ENCODE data around the gene SAMD9.
A peak's percentile ranks its signal among the peaks of the same experiment; 100 is the strongest.

The SAMD9 gene

DNA sequence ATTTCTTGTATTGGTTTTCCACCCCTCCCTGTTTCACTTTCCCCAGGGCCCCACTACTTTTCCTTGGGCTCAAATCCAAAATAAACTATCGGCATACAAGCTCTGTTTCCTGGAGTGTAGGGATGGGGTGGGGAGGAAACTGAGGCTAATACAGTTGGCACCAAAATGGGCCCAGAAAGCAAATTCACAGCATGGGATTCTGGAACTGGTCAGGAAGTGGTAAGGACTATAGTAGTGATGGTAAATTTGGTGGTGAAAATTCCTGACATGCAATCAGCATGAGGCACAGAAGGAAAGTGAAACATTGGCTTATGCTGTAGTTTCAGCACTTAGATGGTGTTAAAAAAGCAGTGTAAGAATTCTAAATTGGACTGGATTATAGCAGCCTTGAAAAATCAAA lies 39.1 kb upstream of the SAMD9 start:
- H3K4me3 ChIP-seq (ENCODE audit: control insufficient read depth, low read depth, low read length), result no peak overlapping the region
- TF ChIP-seq, protein P1, sequence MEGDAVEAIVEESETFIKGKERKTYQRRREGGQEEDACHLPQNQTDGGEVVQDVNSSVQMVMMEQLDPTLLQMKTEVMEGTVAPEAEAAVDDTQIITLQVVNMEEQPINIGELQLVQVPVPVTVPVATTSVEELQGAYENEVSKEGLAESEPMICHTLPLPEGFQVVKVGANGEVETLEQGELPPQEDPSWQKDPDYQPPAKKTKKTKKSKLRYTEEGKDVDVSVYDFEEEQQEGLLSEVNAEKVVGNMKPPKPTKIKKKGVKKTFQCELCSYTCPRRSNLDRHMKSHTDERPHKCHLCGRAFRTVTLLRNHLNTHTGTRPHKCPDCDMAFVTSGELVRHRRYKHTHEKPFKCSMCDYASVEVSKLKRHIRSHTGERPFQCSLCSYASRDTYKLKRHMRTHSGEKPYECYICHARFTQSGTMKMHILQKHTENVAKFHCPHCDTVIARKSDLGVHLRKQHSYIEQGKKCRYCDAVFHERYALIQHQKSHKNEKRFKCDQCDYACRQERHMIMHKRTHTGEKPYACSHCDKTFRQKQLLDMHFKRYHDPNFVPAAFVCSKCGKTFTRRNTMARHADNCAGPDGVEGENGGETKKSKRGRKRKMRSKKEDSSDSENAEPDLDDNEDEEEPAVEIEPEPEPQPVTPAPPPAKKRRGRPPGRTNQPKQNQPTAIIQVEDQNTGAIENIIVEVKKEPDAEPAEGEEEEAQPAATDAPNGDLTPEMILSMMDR (conservative IDR thresholded peaks at IDR 0.05; ENCODE audit: control insufficient read depth, insufficient read depth, low read depth, low read length), result no peak
- DNase-seq (ENCODE audit: low read depth), result no peak

DNA sequence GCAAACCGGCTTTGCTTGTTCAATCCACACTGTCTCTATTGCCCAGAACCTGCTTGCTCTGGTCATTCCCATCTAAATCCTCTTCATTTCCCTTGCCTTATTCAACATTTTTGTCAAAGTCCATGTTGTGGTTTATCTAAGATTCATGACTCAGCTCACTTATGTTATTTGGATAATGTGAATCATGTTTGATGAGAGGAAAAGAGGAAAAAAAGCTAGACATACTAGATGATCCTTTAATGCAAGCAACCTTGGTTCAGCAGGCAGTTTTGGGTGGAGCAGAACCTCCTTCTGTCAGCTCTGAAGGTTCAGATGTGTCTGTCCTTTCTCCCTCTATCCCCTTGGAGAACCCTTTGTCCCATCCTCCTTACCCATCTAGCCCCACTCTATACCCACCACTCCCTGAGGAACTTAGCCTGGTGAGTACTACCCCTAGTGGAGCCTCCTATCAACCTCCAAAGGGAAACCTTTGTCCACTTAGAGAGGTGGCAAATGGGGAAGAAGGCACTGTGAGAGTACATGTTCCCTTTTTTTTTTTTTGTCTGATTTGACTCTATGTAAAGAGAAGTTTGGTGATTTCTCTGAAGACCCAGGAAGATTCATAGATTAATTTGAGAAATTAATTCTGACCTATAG lies 32.5 kb upstream of the SAMD9 start:
- peak; percentile 52 for DNase-seq (ENCODE audit: low read depth)
- TF ChIP-seq, protein P1 (conservative IDR thresholded peaks at IDR 0.05; ENCODE audit: control insufficient read depth, insufficient read depth, low read depth, low read length), result no peak
- H3K4me3 ChIP-seq (ENCODE audit: control insufficient read depth, low read depth, low read length), result no peak overlapping the region

DNA sequence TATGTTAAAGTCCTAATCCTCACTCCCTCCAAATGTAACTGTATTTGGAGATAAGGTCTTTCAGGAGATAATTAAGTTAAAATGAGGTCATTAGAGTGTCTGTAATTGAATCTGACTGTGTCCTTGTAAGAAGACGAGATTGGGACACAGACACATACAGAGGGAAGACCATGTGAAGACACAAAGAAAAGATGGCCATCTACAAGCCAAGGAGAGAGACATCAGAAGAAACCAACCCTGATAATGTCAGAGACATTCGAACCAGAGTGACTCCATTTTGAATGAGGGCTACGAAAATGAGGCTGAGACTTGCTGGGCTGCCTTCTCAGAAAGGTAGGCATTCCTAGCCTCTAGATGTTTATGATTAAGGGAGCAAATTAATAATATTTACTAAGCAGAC lies 30.9 kb upstream of the SAMD9 start:
- TF ChIP-seq, protein P1 (conservative IDR thresholded peaks at IDR 0.05; ENCODE audit: control insufficient read depth, insufficient read depth, low read depth, low read length), result no peak
- H3K4me3 ChIP-seq (ENCODE audit: control insufficient read depth, low read depth, low read length), result no peak overlapping the region

DNA sequence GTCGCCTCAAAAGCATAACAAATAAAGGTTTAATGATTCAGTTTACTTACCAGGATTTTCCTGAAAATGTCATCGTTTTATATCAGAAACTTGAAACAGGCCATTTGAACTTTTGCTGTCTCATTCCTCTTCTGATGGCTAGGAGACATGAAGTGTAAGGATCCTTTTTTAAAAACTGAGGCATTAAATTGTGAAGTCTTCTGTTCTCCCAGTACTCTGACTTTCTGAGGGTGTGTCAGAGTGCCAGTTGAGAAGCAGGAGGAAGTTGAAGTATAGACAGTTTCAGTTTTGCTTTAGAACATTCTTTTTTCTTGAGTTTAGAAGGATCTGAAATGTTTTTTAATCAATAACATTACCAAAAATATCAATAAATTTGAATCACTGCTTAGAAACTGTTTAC lies 30.4 kb upstream of the SAMD9 start, which contains the start of gene SAMD9L:
SAMD9L (minus strand) TSS at position 242 of the 400 bp plus-strand sequence. CDS start 12,414 bp downstream, outside the sequence.
- peak within 1 kb of the TSS; percentile 47 for H3K4me3 ChIP-seq (ENCODE audit: control insufficient read depth, low read depth, low read length)
- DNase-seq (ENCODE audit: low read depth), result peak; percentile 30
- TF ChIP-seq, protein P1 (conservative IDR thresholded peaks at IDR 0.05; ENCODE audit: control insufficient read depth, insufficient read depth, low read depth, low read length), result no peak

More for the DNA sequence above, 30.9 kb upstream of the SAMD9 start:
- DNase-seq (ENCODE audit: low read depth), result no peak

DNA sequence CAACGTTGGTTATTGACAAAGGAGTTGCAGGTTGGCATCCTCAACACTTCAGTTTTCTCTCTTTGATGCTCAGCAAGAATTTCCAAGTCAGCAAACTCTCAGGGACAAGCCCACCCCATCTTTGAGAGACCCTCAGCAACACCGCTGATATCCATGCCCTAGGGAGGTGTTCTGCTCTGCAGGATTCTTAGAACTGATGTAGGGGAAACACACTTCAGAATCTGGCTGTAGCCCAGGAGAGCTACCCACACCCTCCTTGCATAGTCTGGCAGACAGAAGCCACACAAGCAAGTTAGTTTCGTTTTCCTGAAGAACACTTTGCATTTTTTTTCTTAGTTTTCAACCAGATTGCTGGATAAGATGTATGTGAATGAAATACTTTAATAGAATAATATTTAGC lies 29.6 kb upstream of the SAMD9 start:
- TF ChIP-seq, protein P1 (conservative IDR thresholded peaks at IDR 0.05; ENCODE audit: control insufficient read depth, insufficient read depth, low read depth, low read length), result no peak
- H3K4me3 ChIP-seq (ENCODE audit: control insufficient read depth, low read depth, low read length), result peak overlapping the region; percentile 47
- DNase-seq (ENCODE audit: low read depth), result peak; percentile 61

DNA sequence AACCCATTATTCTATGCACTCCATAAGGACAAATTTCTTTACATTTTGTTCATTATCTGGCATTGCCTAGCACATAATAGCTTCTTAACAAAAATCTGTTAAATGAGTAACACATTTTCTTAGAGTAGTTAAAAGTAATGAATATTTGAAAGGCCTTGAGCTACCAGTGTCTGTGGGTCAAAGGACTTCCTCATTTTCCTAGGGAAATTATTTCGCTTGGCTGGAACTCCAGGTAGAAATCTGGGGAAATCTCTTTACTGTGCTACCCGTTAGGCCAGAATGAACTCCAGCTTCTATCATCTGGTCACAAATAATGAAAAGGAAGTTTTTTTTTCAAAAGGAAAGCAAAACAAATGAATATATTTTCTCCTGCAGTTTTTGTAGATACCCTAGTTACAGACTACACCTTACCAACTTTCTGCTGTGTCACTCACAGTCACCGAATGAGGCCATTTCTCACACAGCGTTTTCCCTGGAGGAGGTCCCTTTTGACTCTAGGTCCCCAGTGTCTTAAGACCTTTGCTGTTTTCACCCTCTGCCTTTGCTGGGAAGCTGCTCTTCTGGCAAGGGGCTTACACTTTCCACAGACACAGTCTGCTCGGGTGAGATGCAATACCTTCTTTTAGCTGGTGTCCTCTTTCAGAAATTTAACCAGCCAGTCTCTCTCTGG lies 28.8 kb upstream of the SAMD9 start:
- DNase-seq (ENCODE audit: low read depth), result no peak
- TF ChIP-seq, protein P1 (conservative IDR thresholded peaks at IDR 0.05; ENCODE audit: control insufficient read depth, insufficient read depth, low read depth, low read length), result no peak
- H3K4me3 ChIP-seq (ENCODE audit: control insufficient read depth, low read depth, low read length), result no peak overlapping the region
